Activated CD8-positive, alpha-beta memory T cell treated with anti-CD3 and anti-CD28 coated beads, Interleukin-2, amount 50 U/mL, for 48 hours (primary cell): Measurements from ENCODE around the gene KIAA0513.

Source experiments
- DNase-seq: peaks from one replicate; pipeline ENCODE4 v3.0.0-alpha.2; 2020

KIAA0513 gene

GRCh38 chr16:85027349-85027957, at the start of gene KIAA0513:
Gene KIAA0513 (plus strand): TSS chr16:85027795. CDS start chr16:85067072, 39,277 bp downstream.
- peak; percentile 98 for DNase-seq

- DNase-seq: no peak
Observed at GRCh38 chr16:84979516-84979915, 48.1 kb upstream of the KIAA0513 start.

GRCh38 chr16:84982434-84982833, 45.2 kb upstream of the KIAA0513 start:
- no peak for DNase-seq

- no peak for DNase-seq
Observed at GRCh38 chr16:84985079-84986065, 42.2 kb upstream of the KIAA0513 start.

GRCh38 chr16:84986102-84986501, 41.5 kb upstream of the KIAA0513 start:
- no peak for DNase-seq

GRCh38 chr16:84986879-84987278, 40.7 kb upstream of the KIAA0513 start:
- DNase-seq: no peak

GRCh38 chr16:84988328-84989080, 39.1 kb upstream of the KIAA0513 start:
- no peak for DNase-seq

- no peak for DNase-seq
Observed at GRCh38 chr16:84989749-84990620, 37.6 kb upstream of the KIAA0513 start.

GRCh38 chr16:84990782-84991181, 36.8 kb upstream of the KIAA0513 start:
- DNase-seq: no peak

- DNase-seq: no peak
Observed at GRCh38 chr16:84992717-84993075, 34.9 kb upstream of the KIAA0513 start.

GRCh38 chr16:84993926-84994325, 33.7 kb upstream of the KIAA0513 start:
- DNase-seq: no peak

- DNase-seq: no peak
Observed at GRCh38 chr16:84995663-84996062, 31.9 kb upstream of the KIAA0513 start.

- no peak for DNase-seq
Observed at GRCh38 chr16:84996365-84996764, 31.2 kb upstream of the KIAA0513 start.

- no peak for DNase-seq
Observed at GRCh38 chr16:84999200-84999599, 28.4 kb upstream of the KIAA0513 start.

- DNase-seq: no peak
Observed at GRCh38 chr16:84999857-85000480, 27.6 kb upstream of the KIAA0513 start.

GRCh38 chr16:85002099-85002541, 25.5 kb upstream of the KIAA0513 start:
- DNase-seq: no peak

GRCh38 chr16:85002608-85003007, 25.0 kb upstream of the KIAA0513 start:
- DNase-seq: no peak

GRCh38 chr16:85003076-85003475, 24.5 kb upstream of the KIAA0513 start:
- no peak for DNase-seq

- DNase-seq: no peak
Observed at GRCh38 chr16:85003725-85004586, 23.6 kb upstream of the KIAA0513 start.

- DNase-seq: no peak
Observed at GRCh38 chr16:85004587-85005205, 22.9 kb upstream of the KIAA0513 start.
